GM19099 (cell line): ENCODE measurements around the gene EOMES.

Source experiments
- POLR2A ChIP-seq: IDR thresholded peaks from 3 replicates; pipeline ENCODE4 v1.6.1; 2011; ENCODE audit warnings: low read depth; ENCODE audit not compliant: insufficient read length; ENCODE audit errors: extremely low read depth

The EOMES gene

GRCh38 chr3:27724459-27725197, 2.5 kb upstream of the EOMES start:
- no peak for TF ChIP-seq POLR2A

DNA sequence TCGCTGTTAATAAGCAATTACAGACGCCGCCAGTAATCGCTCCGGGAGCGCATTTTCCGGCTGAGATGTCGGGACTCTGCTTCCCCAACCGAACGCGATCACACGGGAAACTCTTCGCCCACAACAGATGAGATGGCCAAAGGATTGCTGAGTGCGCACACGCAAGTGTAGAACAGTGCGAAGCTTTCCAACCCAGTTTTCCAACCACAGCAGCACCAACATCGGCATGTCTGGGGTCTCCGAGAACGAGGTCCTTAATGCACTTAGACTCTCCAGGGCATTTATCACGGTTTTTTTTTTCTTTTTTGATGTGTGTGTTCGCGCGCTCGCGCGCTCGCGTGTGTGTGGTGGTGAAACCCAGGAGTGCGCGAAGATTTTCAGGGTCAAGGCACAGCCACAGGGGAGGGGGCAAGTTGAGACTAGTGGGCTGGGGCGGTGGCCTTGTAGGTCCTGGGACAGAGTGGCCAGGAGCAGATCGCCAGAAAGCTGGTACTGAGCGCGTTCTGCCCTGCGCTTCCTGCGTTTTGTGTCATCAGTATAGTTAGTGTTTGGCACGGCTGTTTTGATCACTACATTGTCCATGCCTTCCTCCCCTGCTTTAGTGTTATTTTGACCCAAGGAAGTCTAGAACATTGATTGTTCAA, 1.8 kb upstream of the EOMES start:
- no peak for TF ChIP-seq POLR2A

- no peak for TF ChIP-seq POLR2A
Observed at GRCh38 chr3:27723456-27723814, 1.3 kb upstream of the EOMES start.

- TF ChIP-seq POLR2A, result no peak
Observed at GRCh38 chr3:27723001-27723445, 900 bp upstream of the EOMES start.

DNA sequence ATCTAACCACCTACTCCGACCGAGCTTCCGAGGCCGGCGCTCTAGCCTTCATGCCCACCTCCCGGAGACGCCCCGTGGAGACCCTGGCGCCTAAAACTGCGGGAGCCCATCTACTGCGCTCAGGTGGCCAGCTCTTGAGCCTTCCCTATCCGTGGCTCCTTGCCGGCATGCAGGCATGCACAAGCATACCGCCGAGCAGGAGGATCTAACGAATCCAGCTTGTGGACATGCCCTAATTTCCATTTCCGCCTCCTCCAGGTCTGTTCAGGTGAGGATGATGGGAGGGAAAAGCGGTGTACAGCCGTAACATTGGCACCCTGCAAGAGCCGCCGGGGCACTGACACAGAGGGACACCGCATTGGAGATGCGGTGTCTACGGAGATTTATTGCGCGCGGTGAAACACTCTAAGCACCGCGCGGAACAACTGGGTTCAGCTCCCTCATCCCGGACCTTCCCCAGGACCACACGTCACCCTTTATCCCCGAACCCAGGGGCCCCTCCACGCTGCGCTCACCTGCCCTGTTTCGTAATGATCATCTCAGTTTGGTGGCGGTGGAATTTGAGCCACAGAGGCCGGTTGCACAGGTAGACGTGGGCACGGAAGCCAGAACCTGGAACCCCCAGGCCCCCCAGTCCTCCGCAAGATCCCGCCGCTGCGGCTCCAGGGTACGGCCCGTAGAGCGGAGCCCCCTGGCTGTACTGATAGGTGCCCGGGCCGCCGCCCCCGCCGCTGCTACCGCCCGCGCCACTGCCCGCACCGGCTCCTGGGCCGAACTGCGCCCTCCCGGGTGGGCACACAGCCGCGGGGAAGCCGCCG, 1.0 kb downstream of the EOMES start:
- TF ChIP-seq POLR2A, result no peak

GRCh38 chr3:27719314-27720003, 2.7 kb downstream of the EOMES start:
- TF ChIP-seq POLR2A, result no peak

DNA sequence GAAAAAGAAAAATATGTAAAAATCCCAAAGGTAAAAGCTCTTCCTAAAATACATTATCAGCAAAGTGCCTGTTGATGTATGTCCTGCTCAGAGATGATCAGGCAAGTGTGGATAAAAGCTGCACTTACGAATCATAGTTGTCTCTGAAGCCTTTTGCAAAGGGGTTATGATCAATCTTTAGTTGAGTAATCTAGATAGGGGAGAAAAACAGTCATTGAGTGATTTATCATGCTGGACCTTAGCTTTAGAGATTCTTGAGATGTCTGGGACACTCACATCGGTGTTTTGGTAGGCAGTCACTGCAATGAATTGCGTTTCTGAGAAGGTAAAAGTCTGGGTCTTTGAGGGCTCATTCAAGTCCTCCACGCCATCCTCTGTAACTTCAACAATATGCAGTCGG, 3.7 kb downstream of the EOMES start:
- TF ChIP-seq POLR2A, result no peak

GRCh38 chr3:27717200-27717852, 4.8 kb downstream of the EOMES start:
- no peak for TF ChIP-seq POLR2A

DNA sequence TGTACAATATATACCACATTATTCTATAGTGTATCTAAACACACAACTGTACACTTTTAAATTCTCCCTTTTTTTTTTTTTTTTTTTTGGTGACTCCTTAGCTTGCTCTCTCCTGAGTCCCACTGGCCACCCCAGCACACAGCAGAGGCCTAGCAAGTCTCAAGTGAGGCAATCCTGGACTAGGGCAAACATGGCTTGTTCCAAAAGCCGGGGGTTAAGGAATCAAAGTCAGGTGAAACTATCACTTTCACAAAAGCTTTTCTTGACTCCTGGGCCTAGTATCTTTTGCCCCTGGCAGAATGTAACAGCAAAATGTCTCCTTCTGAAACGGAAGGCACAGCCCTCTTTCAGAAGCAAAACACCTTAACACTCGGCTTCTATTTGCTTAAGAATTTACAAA, 5.8 kb downstream of the EOMES start:
- TF ChIP-seq POLR2A, result no peak

DNA sequence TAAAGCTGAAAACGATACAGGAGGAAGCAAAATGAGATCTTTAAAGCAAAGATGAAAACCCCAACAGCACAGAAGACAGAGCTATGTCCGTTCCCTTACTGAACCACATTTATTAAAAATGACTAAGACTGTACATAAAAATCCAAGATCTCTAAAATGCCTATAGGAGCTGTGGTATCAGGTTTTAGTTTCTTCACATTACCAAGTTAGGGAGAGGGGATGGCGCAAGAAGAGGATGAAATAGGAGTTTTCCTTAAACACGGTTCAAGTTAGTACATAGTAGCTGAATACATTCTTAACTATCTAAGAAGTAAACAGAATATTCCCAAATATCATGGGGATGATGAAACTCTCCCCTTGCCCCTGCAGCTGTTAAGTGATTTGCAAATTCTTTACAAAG, 6.3 kb downstream of the EOMES start:
- TF ChIP-seq POLR2A, result no peak

DNA sequence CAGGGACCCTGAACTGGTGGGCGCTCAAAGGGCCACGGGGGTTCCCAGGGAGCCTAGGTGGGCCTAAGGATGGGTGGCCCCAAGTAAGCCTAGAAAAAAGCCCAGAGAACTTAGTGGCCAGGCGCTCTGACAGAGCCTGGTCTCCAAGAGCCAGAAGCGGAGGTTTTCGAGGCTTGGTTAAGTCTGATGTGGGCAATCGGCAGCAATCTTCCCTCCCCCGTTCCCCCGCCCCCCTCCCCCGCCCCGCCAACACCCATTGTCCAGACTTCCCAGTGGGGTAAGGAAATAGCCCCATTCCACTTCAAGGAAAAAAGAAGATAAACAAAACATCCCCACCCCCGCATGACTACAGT, 6.7 kb downstream of the EOMES start:
- no peak for TF ChIP-seq POLR2A

DNA sequence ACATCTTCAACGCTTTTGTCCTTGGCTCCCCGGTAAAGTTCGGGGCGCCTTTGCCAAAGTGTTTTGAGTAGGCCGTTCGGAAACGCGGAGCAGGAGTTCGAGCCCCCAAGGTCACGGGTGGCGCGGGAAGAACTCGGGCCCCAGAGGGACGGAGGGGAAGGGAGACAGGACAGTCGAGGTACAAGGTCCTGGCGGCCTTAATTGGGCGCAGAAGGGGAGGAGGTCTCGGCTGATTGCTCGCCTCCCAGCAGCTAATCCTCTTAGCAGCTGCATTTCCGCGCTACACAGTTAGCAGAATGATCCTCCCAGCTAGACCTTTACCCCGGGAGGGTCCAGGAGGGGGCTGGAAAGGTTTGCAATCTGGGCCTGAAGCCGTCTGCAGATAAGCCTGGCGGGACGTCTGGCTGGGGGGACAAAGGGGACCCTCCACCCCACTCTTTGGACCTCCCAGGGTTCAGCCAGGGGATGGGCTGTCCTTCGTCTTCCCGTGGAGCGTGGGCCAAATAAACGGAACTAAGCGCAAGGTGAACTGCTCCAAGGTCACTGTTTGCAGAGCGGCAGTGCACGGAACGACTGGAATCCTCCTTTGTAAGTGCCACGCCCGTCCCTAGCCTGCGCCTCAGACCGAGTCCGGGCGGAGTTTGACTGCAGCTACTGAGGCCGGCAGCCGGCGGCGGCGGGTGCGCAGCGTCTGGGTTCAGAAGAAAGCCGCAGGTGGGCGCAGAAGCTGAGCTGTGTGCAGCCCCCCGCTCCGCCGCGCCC, 7.2 kb downstream of the EOMES start:
- no peak for TF ChIP-seq POLR2A

DNA sequence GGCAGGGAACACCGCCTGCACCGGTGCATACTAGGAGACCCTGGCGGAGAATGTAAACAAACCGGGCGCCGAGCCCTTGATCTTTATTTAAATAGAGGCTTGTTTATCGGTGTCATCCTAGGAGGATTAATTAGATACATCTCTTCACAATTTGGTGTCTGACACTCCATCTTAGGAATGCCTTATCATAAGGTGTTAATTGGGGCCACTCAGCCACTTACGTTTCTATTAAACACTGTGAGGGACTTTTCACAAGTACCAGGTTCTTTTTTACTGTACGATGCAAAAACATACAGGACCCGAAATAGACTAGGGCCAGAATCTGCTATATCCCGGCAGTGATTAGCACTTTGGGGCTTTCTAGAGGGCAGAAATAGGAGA, 8.0 kb downstream of the EOMES start:
- no peak for TF ChIP-seq POLR2A
